ENCODE data around the gene SOS1. TPM values are rescaled to one million over a fixed set of nuclear protein-coding genes. Genes with fewer than 3 reads are reported as not detected.

SOS1 gene
- total RNA-seq (15.9 and 27.6 TPM in 2 replicates), polyA plus RNA-seq (20.2 and 24.9 TPM in 2 replicates), polyA minus RNA-seq (ENCODE audit: low replicate concordance) (13.5 and 19.0 TPM in 2 replicates)
- 10.9 and 14.4 TPM in 2 replicates for polyA plus RNA-seq (2012)

- peaks cover 36% of the 10 kb centered on the region for H3K79me2 ChIP-seq (ENCODE audit: control insufficient read depth, insufficient read depth, low read length)
Measured at GRCh38 chr2:39120771-39121522, at the start of gene SOS1. Gene SOS1, minus strand, starts transcription at chr2:39121051. Its CDS starts 629 bp downstream, at chr2:39120422.

GRCh38 chr2:39164089-39164488 lies 43.2 kb upstream of the SOS1 start:
- H3K4me1 ChIP-seq (ENCODE audit: control insufficient read depth, extremely low read depth, insufficient read depth, low read length), result no peaks in the 10 kb centered on the region
- DNase-seq (ENCODE audit: low read depth in 2 of 2), result no peak
- H3K4me2 ChIP-seq (ENCODE audit: extremely low read depth, insufficient read depth, low read length), result no peak overlapping the region
- no peaks in the 10 kb centered on the region for H3K27me3 ChIP-seq (ENCODE audit: control insufficient read depth, insufficient read depth, low read length)
- H3K4me3 ChIP-seq (replicated peaks in 1 of 4; ENCODE audit: control extremely low read depth in 1 of 4, insufficient read depth in 1 of 4, low read depth in 3 of 4, low read length in 4 of 4), result no peak overlapping the region
- TF ChIP-seq CTCF (conservative IDR thresholded peaks at IDR 0.05 in 1 of 2, IDR thresholded peaks at IDR 0.05 in 1 of 2; ENCODE audit: low read depth in 1 of 2, low read length in 2 of 2), result no peak
- no peak for TF ChIP-seq EZH2 (IDR thresholded peaks at IDR 0.05; ENCODE audit: low read length, missing control alignments)
- no peaks in the 10 kb centered on the region for H4K20me1 ChIP-seq (ENCODE audit: control insufficient read depth, extremely low read depth, insufficient read depth, low read length)
- no peak overlapping the region for H3K9ac ChIP-seq (ENCODE audit: insufficient read depth, low read length)
- no peak overlapping the region for H3K27ac ChIP-seq (ENCODE audit: insufficient read depth, low read length)
- no peaks in the 10 kb centered on the region for H3K9me3 ChIP-seq (ENCODE audit: control insufficient read depth, insufficient read depth, low read depth, low read length)
- H3K36me3 ChIP-seq (ENCODE audit: control insufficient read depth, insufficient read depth, low read length), result no peaks in the 10 kb centered on the region
- no peak overlapping the region for H2AFZ ChIP-seq (ENCODE audit: low read length)
- no peaks in the 10 kb centered on the region for H3K79me2 ChIP-seq (ENCODE audit: control insufficient read depth, insufficient read depth, low read length)

More at GRCh38 chr2:39120771-39121522, at the start of gene SOS1:
- no peaks in the 10 kb centered on the region for H3K36me3 ChIP-seq (ENCODE audit: control insufficient read depth, insufficient read depth, low read length)
- H3K27me3 ChIP-seq (ENCODE audit: control insufficient read depth, insufficient read depth, low read length), result no peaks in the 10 kb centered on the region
- H4K20me1 ChIP-seq (ENCODE audit: control insufficient read depth, extremely low read depth, insufficient read depth, low read length), result no peaks in the 10 kb centered on the region
- peak within 1 kb of the TSS; percentile 80 for H3K27ac ChIP-seq (ENCODE audit: insufficient read depth, low read length)
- H3K4me3 ChIP-seq (replicated peaks in 1 of 4; ENCODE audit: control extremely low read depth in 1 of 4, insufficient read depth in 1 of 4, low read depth in 3 of 4, low read length in 4 of 4), result peak within 1 kb of the TSS; percentile 58 to 95 (median 78)
- peak within 1 kb of the TSS; percentile 71 for H3K4me2 ChIP-seq (ENCODE audit: extremely low read depth, insufficient read depth, low read length)
- peak within 1 kb of the TSS; percentile 75 for H3K9ac ChIP-seq (ENCODE audit: insufficient read depth, low read length)
- no peaks in the 10 kb centered on the region for H3K9me3 ChIP-seq (ENCODE audit: control insufficient read depth, insufficient read depth, low read depth, low read length)
- peak within 1 kb of the TSS; percentile 76 for H2AFZ ChIP-seq (ENCODE audit: low read length)
- peaks cover 2% of the 10 kb centered on the region for H3K4me1 ChIP-seq (ENCODE audit: control insufficient read depth, extremely low read depth, insufficient read depth, low read length)
- peak; percentile 92 to 93 for DNase-seq (ENCODE audit: low read depth in 2 of 2)
- TF ChIP-seq EZH2 (IDR thresholded peaks at IDR 0.05; ENCODE audit: low read length, missing control alignments), result no peak
- TF ChIP-seq CTCF (conservative IDR thresholded peaks at IDR 0.05 in 1 of 2, IDR thresholded peaks at IDR 0.05 in 1 of 2; ENCODE audit: low read depth in 1 of 2, low read length in 2 of 2), result no peak

- Histone ChIP-seq H3K27ac (ENCODE audit: insufficient read depth, low read length) (no peak overlapping the region), H3K4me2 (ENCODE audit: extremely low read depth, insufficient read depth, low read length) (peak overlapping the region; percentile 25), H3K27me3 (ENCODE audit: control insufficient read depth, insufficient read depth, low read length) (no peaks in the 10 kb centered on the region), H3K9me3 (ENCODE audit: control insufficient read depth, insufficient read depth, low read depth, low read length) (no peaks in the 10 kb centered on the region), H3K9ac (ENCODE audit: insufficient read depth, low read length) (no peak overlapping the region), H3K36me3 (ENCODE audit: control insufficient read depth, insufficient read depth, low read length) (no peaks in the 10 kb centered on the region), H3K4me3 (replicated peaks in 1 of 4; ENCODE audit: control extremely low read depth in 1 of 4, insufficient read depth in 1 of 4, low read depth in 3 of 4, low read length in 4 of 4) (peak overlapping the region in 1 of 4 experiments; percentile 25), H3K4me1 (ENCODE audit: control insufficient read depth, extremely low read depth, insufficient read depth, low read length) (no peaks in the 10 kb centered on the region), H4K20me1 (ENCODE audit: control insufficient read depth, extremely low read depth, insufficient read depth, low read length) (no peaks in the 10 kb centered on the region), H3K79me2 (ENCODE audit: control insufficient read depth, insufficient read depth, low read length) (no peaks in the 10 kb centered on the region), H2AFZ (ENCODE audit: low read length) (no peak overlapping the region)
- peak; percentile 38 to 60 for DNase-seq (ENCODE audit: low read depth in 2 of 2)
- TF ChIP-seq EZH2 (IDR thresholded peaks at IDR 0.05; ENCODE audit: low read length, missing control alignments), result no peak
- no peak for TF ChIP-seq CTCF (conservative IDR thresholded peaks at IDR 0.05 in 1 of 2, IDR thresholded peaks at IDR 0.05 in 1 of 2; ENCODE audit: low read depth in 1 of 2, low read length in 2 of 2)
Measured at GRCh38 chr2:39160982-39161381, 40.1 kb upstream of the SOS1 start.

Data from fibroblast of lung (primary cell).